GM12878 (cell line): ENCODE results near the gene FILIP1L. TPM values are rescaled to one million over a fixed set of nuclear protein-coding genes. Genes with fewer than 3 reads are reported as not detected.

Experiments used
- ATAC-seq: fragments of 200-7000 bp; cut with Tn5 transposase; 3 replicates; pipeline ENCODE4 v1.9.1; 2020; ENCODE audit warnings: mild to moderate bottlenecking, moderate library complexity
- BruUV-seq: library from RNA; stranded (reverse); fragments of 400-500 nt; replicated peaks from 2 replicates; lab custom pipeline; 2021; lab: Mats Ljungman, UMichigan
- CTCF ChIA-PET: fragments of 300-600 bp; sonication (Branson Sonifier 250); formaldehyde crosslinking; extraction: SDS; loops from one replicate; lab custom pipeline; 2021; ENCODE audit warnings: inconsistent platforms; lab: Yijun Ruan, JAX
- POLR2A ChIA-PET: fragments of 350-600 bp; formaldehyde crosslinking; extraction: SDS; loops from one replicate; lab custom pipeline; 2021; ENCODE audit warnings: inconsistent platforms; lab: Charles Lee
- RAD21 ChIA-PET: fragments of 300-600 bp; sonication (Branson Sonifier 250); formaldehyde crosslinking; loops from one replicate; lab custom pipeline; 2023; ENCODE audit warnings: antibody characterized with exemption; ENCODE audit not compliant: unreplicated experiment; lab: Charles Lee
- SMC1A ChIA-PET: fragments of 300-600 bp; sonication (Branson Sonifier 250); formaldehyde crosslinking; loops from one replicate; lab custom pipeline; 2023; ENCODE audit not compliant: unreplicated experiment, uncharacterized antibody; lab: Charles Lee
- DNase-seq: peaks from one replicate; pipeline ENCODE4 v3.0.0-alpha.2; 2011; ENCODE audit warnings: low read depth, low spot score
- FAIRE-seq: peaks from 3 replicates; lab custom pipeline; 2011; peaks lifted over from hg19 to GRCh38; lab: Jason Lieb, UNC
- H2AFZ ChIP-seq: 2 replicates; pipeline ENCODE4 v1.6.0; 2011; ENCODE audit warnings: low read depth, low read length, control low read depth; ENCODE audit not compliant: control insufficient read depth
- H3K27ac ChIP-seq: 2 replicates; pipeline ENCODE4 v1.5.1; 2011; ENCODE audit warnings: control low read depth; ENCODE audit not compliant: control insufficient read depth, insufficient read depth
- H3K27me3 ChIP-seq, 2 experiments: replicated peaks in 1 of 2; 2 replicates each; pipeline versions ENCODE4 v1.6.0 to v1.6.1; 2011; ENCODE audit warnings: low read length in 1 of 2; ENCODE audit not compliant: control insufficient read depth in 2 of 2, insufficient read depth in 2 of 2
- H3K36me3 ChIP-seq, 2 experiments: 2 replicates each; pipeline ENCODE4 v1.5.1; 2011; ENCODE audit warnings: low read length in 1 of 2; ENCODE audit not compliant: control insufficient read depth in 2 of 2, insufficient read depth in 2 of 2
- H3K4me1 ChIP-seq: 2 replicates; pipeline ENCODE4 v1.6.1; 2011; ENCODE audit warnings: mild to moderate bottlenecking, low read length, moderate library complexity, mixed read lengths; ENCODE audit not compliant: control insufficient read depth, insufficient read depth
- H3K4me2 ChIP-seq: 2 replicates; pipeline ENCODE4 v1.6.0; 2011; ENCODE audit warnings: control low read depth; ENCODE audit not compliant: control insufficient read depth, insufficient read depth
- H3K4me3 ChIP-seq: fragments of 200-600 bp; sonication (generic); 2 replicates; pipeline ENCODE4 v1.5.1; 2016
- H3K79me2 ChIP-seq: 2 replicates; pipeline ENCODE4 v1.6.0; 2011; ENCODE audit warnings: low read length; ENCODE audit not compliant: control insufficient read depth, insufficient read depth
- H3K9ac ChIP-seq: 2 replicates; pipeline ENCODE4 v1.8.0; 2011; ENCODE audit warnings: low read length, control low read depth, mixed read lengths; ENCODE audit not compliant: control insufficient read depth, insufficient read depth
- H3K9me3 ChIP-seq: replicated peaks from 3 replicates; pipeline ENCODE4 v1.5.1; 2011; ENCODE audit warnings: mild to moderate bottlenecking, low read length; ENCODE audit not compliant: control insufficient read depth, insufficient read depth
- H4K20me1 ChIP-seq: 2 replicates; pipeline ENCODE4 v1.6.0; 2011; ENCODE audit not compliant: control insufficient read depth, insufficient read depth
- ASH2L ChIP-seq: fragments of 300-600, 200-600 bp; sonication (generic); IDR thresholded peaks from 2 replicates; pipeline ENCODE4 v1.6.1; 2017; ENCODE audit warnings: low read depth, mild to moderate bottlenecking, borderline replicate concordance
- CHD4 ChIP-seq: fragments of 200-600 bp; sonication (generic); IDR thresholded peaks from 2 replicates; pipeline ENCODE4 v1.6.1; 2016; ENCODE audit warnings: mild to moderate bottlenecking
- FOXM1 ChIP-seq: IDR thresholded peaks from 2 replicates; pipeline ENCODE4 v1.6.1; 2012; ENCODE audit warnings: low read depth, mild to moderate bottlenecking, inconsistent platforms, low read length, moderate library complexity
- IKZF1 ChIP-seq: fragments of 450-650 bp; conservative IDR thresholded peaks from 2 replicates; pipeline ENCODE4 v1.6.1; 2017; ENCODE audit warnings: antibody characterized with exemption, mild to moderate bottlenecking
- JUNB ChIP-seq: IDR thresholded peaks from 2 replicates; pipeline ENCODE4 v1.6.1; 2016; ENCODE audit warnings: antibody characterized with exemption, mild to moderate bottlenecking
- MEF2B ChIP-seq: fragments of 450-650 bp; IDR thresholded peaks from 2 replicates; pipeline ENCODE4 v1.6.1; 2018; ENCODE audit warnings: mild to moderate bottlenecking, moderate library complexity; ENCODE audit not compliant: partially characterized antibody, poor library complexity, severe bottlenecking
- MTA2 ChIP-seq: fragments of 450-650 bp; IDR thresholded peaks from 2 replicates; pipeline ENCODE4 v1.6.1; 2016; ENCODE audit warnings: low read depth, mild to moderate bottlenecking, moderate library complexity
- MYC ChIP-seq: IDR thresholded peaks from 2 replicates; pipeline ENCODE4 v1.6.1; 2011; ENCODE audit warnings: mild to moderate bottlenecking, low read length, moderate library complexity, inconsistent platforms; ENCODE audit not compliant: insufficient read depth, insufficient replicate concordance, insufficient read length, severe bottlenecking
- POLR2A ChIP-seq: IDR thresholded peaks from 2 replicates; pipeline ENCODE4 v1.6.1; 2011; ENCODE audit warnings: low read depth, mild to moderate bottlenecking, low read length
- SMAD5 ChIP-seq: IDR thresholded peaks from 2 replicates; pipeline ENCODE4 v1.6.1; 2016; ENCODE audit warnings: antibody characterized with exemption, low read depth
- SMARCA5 ChIP-seq: fragments of 450-650 bp; IDR thresholded peaks from 2 replicates; pipeline ENCODE4 v1.6.1; 2017; ENCODE audit warnings: mild to moderate bottlenecking
- TAF1 ChIP-seq: IDR thresholded peaks from 2 replicates; pipeline ENCODE4 v1.6.1; 2011; ENCODE audit warnings: mild to moderate bottlenecking, low read depth, low read length, borderline replicate concordance
- WGBS: methylation state at CpG from one replicate; pipeline ENCODE4 v1.1.6; 2016; ENCODE audit warnings: low lambda C conversion rate; ENCODE audit not compliant: insufficient replicate concordance, insufficient coverage; ENCODE audit errors: missing lambda C conversion rate; 5-methylcytosine and 5-hydroxymethylcytosine counted together
- in situ Hi-C: fragments of 300-500 bp; cut with MboI; formaldehyde crosslinking; loops from 9 replicates; pipeline ENCODE4 v1.14.3; 2018; ENCODE audit warnings: mixed read lengths
- intact Hi-C: fragments of 100-400 bp; cut with micrococcal nuclease; formaldehyde crosslinking; loops from one replicate; pipeline ENCODE4 v1.14.2; 2022; ENCODE audit not compliant: unreplicated experiment
- polyA plus RNA-seq, 11 experiments: library from polyadenylated mRNA; depleted of rRNA in 4 of 11; unstranded in 6 of 11; stranded (reverse) in 5 of 11; fragments of >200 nt; fragmentation: Nextera tagmentation in 4 of 11; fragmentation: Illumina TruSeq in 1 of 11; extraction: Ambion mirVana in 4 of 11; extraction: Trizol in 1 of 11; gene quantifications; 1 replicate in 1 of 11; 2 replicates in 10 of 11; pipeline versions ENCODE4 v1.2.1 to v1.2.3, GENCODE V29; 2011 to 2016; ENCODE audit warnings: inconsistent platforms in 2 of 11, missing spikeins in 2 of 11, low read depth in 1 of 11
- total RNA-seq, 4 experiments: library from RNA; depleted of rRNA in 3 of 4; stranded (reverse); fragments of >200 nt in 3 of 4; fragmentation: Illumina TruSeq in 1 of 4; extraction: Trizol in 1 of 4; gene quantifications; 2 replicates each; pipeline versions ENCODE4 v1.2.1 to v1.2.3, GENCODE V29; 2013 to 2021
- TF ChIP-seq, protein P1 (sequence below): fragments of 450-650 bp; IDR thresholded peaks from 2 replicates; pipeline ENCODE4 v1.6.1; 2017; ENCODE audit warnings: low read depth, mild to moderate bottlenecking, moderate library complexity

Gene FILIP1L
- total and polyA plus RNA-seq, 10 of the 15 experiments (the other 5 are each of a cell fraction or from before 2014, with no cell fraction given), result 0.24 to 6.1 (median 3.5) TPM

DNA sequence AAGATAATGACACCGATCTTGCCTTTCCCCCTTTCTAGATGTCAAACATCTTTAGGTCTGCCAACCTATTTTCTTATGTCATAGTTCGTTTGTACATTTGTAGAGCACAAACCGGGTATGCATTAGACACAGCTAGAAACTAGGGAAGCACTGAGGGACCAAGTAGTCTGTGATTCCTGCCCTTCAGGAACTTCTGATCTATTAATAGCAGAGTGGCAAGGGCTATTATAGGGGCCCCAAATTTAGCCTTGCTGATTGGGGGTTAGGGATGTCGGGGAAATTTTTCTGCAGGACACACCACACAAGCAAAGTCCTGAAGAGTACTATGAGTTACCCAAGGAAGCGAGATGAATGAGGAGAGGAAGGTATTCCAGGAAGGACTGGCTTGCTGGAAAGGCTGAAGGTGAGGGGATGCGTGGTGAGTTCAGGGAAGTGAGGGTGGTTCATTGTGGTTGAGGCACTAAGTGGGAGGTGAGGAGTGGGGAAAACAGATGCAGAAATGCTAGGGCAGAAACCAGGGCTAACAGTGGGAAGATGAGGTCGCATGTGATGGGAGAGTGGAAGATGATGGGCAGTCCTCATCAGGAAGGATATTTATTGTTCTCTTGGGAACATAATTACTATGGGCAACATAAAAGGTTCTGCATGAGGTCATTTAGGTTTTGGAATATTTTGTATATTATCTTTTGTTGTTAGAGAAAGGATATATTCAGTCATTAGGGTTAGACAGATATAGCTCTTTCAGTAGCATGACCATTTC lies 152.4 kb downstream of the FILIP1L start:
- FAIRE-seq (peak; percentile 7), ATAC-seq (no peak), DNase-seq (no peak)
- ChIA-PET CTCF (no interaction called here), RAD21 (no interaction called here), SMC1A (interaction anchor here (1.0 kb wide), 1 partner anchor 110 kb away, joined by 3 read pairs; no protein-coding TSS in a partner anchor), POLR2A (no interaction called here)
- Histone ChIP-seq H3K9me3 (no peaks in the 10 kb centered on the region), H3K27me3 (no peaks in the 10 kb centered on the region), H3K4me2 (no peak overlapping the region), H3K9ac (no peak overlapping the region), H3K36me3 (no peaks in the 10 kb centered on the region), H3K4me1 (no peaks in the 10 kb centered on the region), H4K20me1 (no peaks in the 10 kb centered on the region), H2AFZ (no peak overlapping the region), H3K4me3 (no peak overlapping the region), H3K27ac (no peak overlapping the region), H3K79me2 (no peaks in the 10 kb centered on the region)
- 79% methylated on average over 7 of the region's 7 CpGs for WGBS
- intact Hi-C loops (no loop called here), in situ Hi-C loops (no loop called here)
- no peak for TF ChIP-seq TAF1
- TF ChIP-seq, protein P1, sequence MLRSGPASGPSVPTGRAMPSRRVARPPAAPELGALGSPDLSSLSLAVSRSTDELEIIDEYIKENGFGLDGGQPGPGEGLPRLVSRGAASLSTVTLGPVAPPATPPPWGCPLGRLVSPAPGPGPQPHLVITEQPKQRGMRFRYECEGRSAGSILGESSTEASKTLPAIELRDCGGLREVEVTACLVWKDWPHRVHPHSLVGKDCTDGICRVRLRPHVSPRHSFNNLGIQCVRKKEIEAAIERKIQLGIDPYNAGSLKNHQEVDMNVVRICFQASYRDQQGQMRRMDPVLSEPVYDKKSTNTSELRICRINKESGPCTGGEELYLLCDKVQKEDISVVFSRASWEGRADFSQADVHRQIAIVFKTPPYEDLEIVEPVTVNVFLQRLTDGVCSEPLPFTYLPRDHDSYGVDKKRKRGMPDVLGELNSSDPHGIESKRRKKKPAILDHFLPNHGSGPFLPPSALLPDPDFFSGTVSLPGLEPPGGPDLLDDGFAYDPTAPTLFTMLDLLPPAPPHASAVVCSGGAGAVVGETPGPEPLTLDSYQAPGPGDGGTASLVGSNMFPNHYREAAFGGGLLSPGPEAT, result no peak
- no peak for TF ChIP-seq JUNB
- TF ChIP-seq SMAD5, result no peak
- TF ChIP-seq CHD4, result no peak
- TF ChIP-seq IKZF1, result no peak
- no peak for TF ChIP-seq MTA2
- TF ChIP-seq ASH2L, result no peak
- TF ChIP-seq POLR2A, result no peak
- TF ChIP-seq MYC, result no peak
- no peak for TF ChIP-seq SMARCA5
- no peak for TF ChIP-seq FOXM1
- no peak for TF ChIP-seq MEF2B
- no TSS peak for BruUV-seq
